T1000 (cell line): Measurements from ENCODE around the gene TM9SF3.
"Not testable (repeated sequence)": the region's sequence is repeated elsewhere in the genome, so short reads cannot be mapped to it uniquely, and the experiment has no call there.

Experiments
- DNase-seq: peaks from one replicate; lab custom pipeline; 2025; ENCODE audit warnings: mixed read lengths; lab: John Stamatoyannopoulos, UW

TM9SF3 gene

GRCh38 chr10:96570511-96570910 lies 16.3 kb downstream of the TM9SF3 start:
- DNase-seq, result no peak

GRCh38 chr10:96568402-96568801 lies 18.4 kb downstream of the TM9SF3 start:
- DNase-seq, result no peak

GRCh38 chr10:96565774-96566173 lies 21.0 kb downstream of the TM9SF3 start:
- DNase-seq, result no peak

- no peak for DNase-seq
Observed at GRCh38 chr10:96560966-96561887, 25.6 kb downstream of the TM9SF3 start.

GRCh38 chr10:96560489-96560888 lies 26.3 kb downstream of the TM9SF3 start:
- no peak for DNase-seq

GRCh38 chr10:96556003-96556402 lies 30.8 kb downstream of the TM9SF3 start:
- DNase-seq, result no peak

- no peak for DNase-seq
Observed at GRCh38 chr10:96555330-96555729, 31.5 kb downstream of the TM9SF3 start.

GRCh38 chr10:96548589-96548988 lies 38.2 kb downstream of the TM9SF3 start:
- DNase-seq, result no peak

- DNase-seq, result not testable (repeated sequence)
Observed at GRCh38 chr10:96545558-96545957, 41.3 kb downstream of the TM9SF3 start.

GRCh38 chr10:96541921-96542320 lies 44.9 kb downstream of the TM9SF3 start:
- no peak for DNase-seq

- DNase-seq, result no peak
Observed at GRCh38 chr10:96540240-96540639, 46.6 kb downstream of the TM9SF3 start.

GRCh38 chr10:96538683-96539082 lies 48.1 kb downstream of the TM9SF3 start:
- no peak for DNase-seq

- no peak for DNase-seq
Observed at GRCh38 chr10:96536129-96536528, 50.7 kb downstream of the TM9SF3 start.

- DNase-seq, result no peak
Observed at GRCh38 chr10:96532523-96532922, 54.3 kb downstream of the TM9SF3 start.

GRCh38 chr10:96529634-96530279 lies 57.1 kb downstream of the TM9SF3 start:
- no peak for DNase-seq

GRCh38 chr10:96524741-96525140 lies 62.1 kb downstream of the TM9SF3 start:
- no peak for DNase-seq

GRCh38 chr10:96517284-96517683 lies 69.5 kb downstream of the TM9SF3 start:
- no peak for DNase-seq

- no peak for DNase-seq
Observed at GRCh38 chr10:96516337-96516736, 70.5 kb downstream of the TM9SF3 start.

- DNase-seq, result peak; percentile 95
Observed at GRCh38 chr10:96513698-96514561, 72.9 kb downstream of the TM9SF3 start, which contains the start of gene TLL2. TLL2 (minus strand) TSS chr10:96513926; CDS start chr10:96513685, 241 bp downstream.

GRCh38 chr10:96513305-96513697 lies 73.5 kb downstream of the TM9SF3 start:
- DNase-seq, result no peak

- DNase-seq, result no peak
Observed at GRCh38 chr10:96512524-96513304, 74.1 kb downstream of the TM9SF3 start.
